HCT116 (cell line): ENCODE data around the gene PRLR. TPM values are rescaled to one million over a fixed set of nuclear protein-coding genes. Genes with fewer than 3 reads are reported as not detected.
"Not testable (repeated sequence)": the region's sequence is repeated elsewhere in the genome, so short reads cannot be mapped to it uniquely, and the experiment has no call there.

Experiments used
- ATAC-seq: fragments of 200-7000 bp; cut with Tn5 transposase; 2 replicates; pipeline ENCODE4 v1.9.1; 2020; ENCODE audit warnings: mild to moderate bottlenecking, moderate library complexity
- BruUV-seq: library from RNA; stranded (reverse); fragments of 400-500 nt; replicated peaks from 2 replicates; lab custom pipeline; 2021; lab: Mats Ljungman, UMichigan
- CTCF ChIA-PET: fragments of 300-600 bp; sonication (Branson Sonifier 250); formaldehyde crosslinking; loops from one replicate; lab custom pipeline; 2021; ENCODE audit warnings: antibody characterized with exemption; lab: Charles Lee
- POLR2A ChIA-PET: fragments of 300-600, 350-600 bp; sonication (Branson Sonifier 250); formaldehyde crosslinking; loops from one replicate; lab custom pipeline; 2021; ENCODE audit warnings: antibody characterized with exemption; lab: Charles Lee
- RAD21 ChIA-PET, 2 experiments: fragments of 300-600 bp; sonication (Branson Sonifier 250); formaldehyde crosslinking; loops; one replicate each; lab custom pipeline; 2023; ENCODE audit warnings: low total read pairs in 2 of 2; ENCODE audit not compliant: uncharacterized antibody in 2 of 2, unreplicated experiment in 2 of 2, low non-redundant PET in 1 of 2; lab: Charles Lee
- DNase-seq: peaks from one replicate; pipeline ENCODE4 v3.0.0-alpha.2; 2010; ENCODE audit warnings: low read depth, low spot score
- H2AFZ ChIP-seq: fragments of 200-600 bp; shearing (Covaris generic), sonication (generic); 2 replicates; pipeline ENCODE4 v1.6.1; 2017; ENCODE audit warnings: low read depth, mixed run types, mixed read lengths, antibody characterized with exemption, low read length; ENCODE audit not compliant: poor library complexity, severe bottlenecking
- H3K27ac ChIP-seq: 2 replicates; pipeline ENCODE4 v1.5.1; 2012; ENCODE audit warnings: low read depth, low read length
- H3K27me3 ChIP-seq: fragments of 200-600 bp; sonication (generic); 2 replicates; pipeline ENCODE4 v1.6.1; 2016; ENCODE audit warnings: mixed run types, low read length, mixed read lengths; ENCODE audit not compliant: insufficient read depth
- H3K36me3 ChIP-seq, 2 experiments: fragments of 200-500 bp in 1 of 2; fragments of 200-600 bp in 1 of 2; sonication (Bioruptor generic) in 1 of 2; sonication (generic) in 1 of 2; 2 replicates each; pipeline versions ENCODE4 v1.5.1 to v1.6.1; 2014 to 2016; ENCODE audit warnings: low read length in 2 of 2, inconsistent platforms in 1 of 2, mixed read lengths in 1 of 2, mixed run types in 1 of 2; ENCODE audit not compliant: insufficient read depth in 2 of 2, control insufficient read depth in 1 of 2
- H3K4me1 ChIP-seq, 2 experiments: fragments of 200-600 bp in 1 of 2; sonication (generic) in 1 of 2; 2 replicates each; pipeline versions ENCODE4 v1.5.1 to v1.6.1; 2012 to 2017; ENCODE audit warnings: low read length in 2 of 2, inconsistent platforms in 1 of 2, mild to moderate bottlenecking in 1 of 2, mixed read lengths in 1 of 2, mixed run types in 1 of 2, moderate library complexity in 1 of 2; ENCODE audit not compliant: insufficient read depth in 2 of 2, control insufficient read depth in 1 of 2
- H3K4me2 ChIP-seq: fragments of 200-600 bp; sonication (generic); 2 replicates; pipeline ENCODE4 v1.6.1; 2017; ENCODE audit warnings: mixed run types, low read length, mixed read lengths
- H3K4me3 ChIP-seq, 2 experiments: fragments of 200-600 bp in 1 of 2; sonication (generic) in 1 of 2; replicated peaks in 1 of 2; 2 replicates each; pipeline ENCODE4 v1.5.1; 2011 to 2016; ENCODE audit warnings: low read length in 2 of 2, control low read depth in 1 of 2, low read depth in 1 of 2, mild to moderate bottlenecking in 1 of 2, mixed read lengths in 1 of 2, mixed run types in 1 of 2
- H3K79me2 ChIP-seq: fragments of 200-600 bp; sonication (generic); 2 replicates; pipeline ENCODE4 v1.6.1; 2017; ENCODE audit warnings: mild to moderate bottlenecking, mixed run types, low read length, moderate library complexity, mixed read lengths; ENCODE audit not compliant: insufficient read depth
- H3K9ac ChIP-seq: fragments of 200-600 bp; sonication (generic); 2 replicates; pipeline ENCODE4 v1.6.1; 2016; ENCODE audit warnings: low read length, mixed read lengths
- H3K9me2 ChIP-seq: fragments of 200-600 bp; sonication (generic), shearing (Covaris generic); 2 replicates; pipeline ENCODE4 v1.6.1; 2017; ENCODE audit warnings: mixed run types, mild to moderate bottlenecking, moderate library complexity; ENCODE audit not compliant: insufficient read depth
- H3K9me3 ChIP-seq, 2 experiments: fragments of 200-500 bp in 1 of 2; fragments of 200-600 bp in 1 of 2; sonication (Bioruptor generic) in 1 of 2; sonication (generic) in 1 of 2; 2 replicates each; pipeline ENCODE4 v1.6.1; 2014 to 2017; ENCODE audit warnings: low read length in 2 of 2, mixed read lengths in 2 of 2, inconsistent platforms in 1 of 2, low read depth in 1 of 2, mild to moderate bottlenecking in 1 of 2, mixed run types in 1 of 2, moderate library complexity in 1 of 2; ENCODE audit not compliant: control insufficient read depth in 1 of 2, insufficient read depth in 1 of 2
- H4K20me1 ChIP-seq: fragments of 200-600 bp; sonication (generic), shearing (Covaris generic); 2 replicates; pipeline ENCODE4 v1.6.1; 2017; ENCODE audit warnings: mixed run types, mild to moderate bottlenecking, moderate library complexity; ENCODE audit not compliant: insufficient read depth
- CBX3 ChIP-seq: IDR thresholded peaks from 2 replicates; pipeline ENCODE4 v1.6.1; 2012; ENCODE audit warnings: low read depth
- CEBPB ChIP-seq: IDR thresholded peaks from 2 replicates; pipeline ENCODE4 v1.6.1; 2012; ENCODE audit warnings: low read depth
- FOSL1 ChIP-seq: IDR thresholded peaks from 2 replicates; pipeline ENCODE4 v1.6.1; 2012; ENCODE audit warnings: low read depth
- JUND ChIP-seq: IDR thresholded peaks from 2 replicates; pipeline ENCODE4 v1.6.1; 2012
- POLR2A ChIP-seq: IDR thresholded peaks from 2 replicates; pipeline ENCODE4 v1.7.0; 2011; ENCODE audit warnings: borderline replicate concordance; ENCODE audit not compliant: insufficient read depth, insufficient read length; ENCODE audit errors: extremely low read depth
- POLR2AphosphoS5 ChIP-seq: IDR thresholded peaks from 2 replicates; pipeline ENCODE4 v1.6.1; 2011; ENCODE audit warnings: mild to moderate bottlenecking, low read depth, low read length, moderate library complexity
- TCF7L2 ChIP-seq: IDR thresholded peaks from 2 replicates; pipeline ENCODE4 v1.7.0; 2011; ENCODE audit warnings: borderline replicate concordance, inconsistent platforms; ENCODE audit not compliant: insufficient read depth, insufficient read length; ENCODE audit errors: extremely low read depth
- YY1 ChIP-seq: IDR thresholded peaks from 2 replicates; pipeline ENCODE4 v1.6.1; 2011; ENCODE audit warnings: low read length, low read depth, moderate library complexity, mild to moderate bottlenecking; ENCODE audit not compliant: insufficient replicate concordance; ENCODE audit errors: extremely low read depth
- ZBTB33 ChIP-seq: IDR thresholded peaks from 2 replicates; pipeline ENCODE4 v1.6.1; 2011; ENCODE audit warnings: mild to moderate bottlenecking, low read length, moderate library complexity; ENCODE audit not compliant: insufficient replicate concordance; ENCODE audit errors: extremely low read depth
- ZFX ChIP-seq: fragments of 450-650 bp; IDR thresholded peaks from 2 replicates; pipeline ENCODE4 v1.6.1; 2017
- ZNF274 ChIP-seq: fragments of 200-500 bp; sonication (Bioruptor generic); IDR thresholded peaks from 2 replicates; pipeline ENCODE4 v1.6.1; 2014; ENCODE audit warnings: mild to moderate bottlenecking, low read depth, low read length, inconsistent platforms
- intact Hi-C: fragments of 100-400 bp; cut with micrococcal nuclease; formaldehyde crosslinking; loops from 2 replicates; pipeline ENCODE4 v1.10.0; 2022
- total RNA-seq: library from RNA; stranded (reverse); gene quantifications from one replicate; pipeline ENCODE4 v1.2.1, GENCODE V29; 2021; ENCODE audit not compliant: unreplicated experiment
- TF ChIP-seq, protein P1 (sequence below): IDR thresholded peaks from 2 replicates; pipeline ENCODE4 v1.6.1; 2012; ENCODE audit warnings: low read depth

Gene PRLR
- total RNA-seq, 1 experiment from 2014 or later, result 0.10 TPM

- H2AFZ ChIP-seq, result no peak overlapping the region
- TF ChIP-seq YY1 (no peak), POLR2A (no peak), ZNF274 (no peak), JUND (no peak), TCF7L2 (no peak), FOSL1 (no peak), ZBTB33 (no peak), CBX3 (no peak), CEBPB (no peak), ZFX (no peak), POLR2AphosphoS5 (no peak)
- TF ChIP-seq, protein P1, sequence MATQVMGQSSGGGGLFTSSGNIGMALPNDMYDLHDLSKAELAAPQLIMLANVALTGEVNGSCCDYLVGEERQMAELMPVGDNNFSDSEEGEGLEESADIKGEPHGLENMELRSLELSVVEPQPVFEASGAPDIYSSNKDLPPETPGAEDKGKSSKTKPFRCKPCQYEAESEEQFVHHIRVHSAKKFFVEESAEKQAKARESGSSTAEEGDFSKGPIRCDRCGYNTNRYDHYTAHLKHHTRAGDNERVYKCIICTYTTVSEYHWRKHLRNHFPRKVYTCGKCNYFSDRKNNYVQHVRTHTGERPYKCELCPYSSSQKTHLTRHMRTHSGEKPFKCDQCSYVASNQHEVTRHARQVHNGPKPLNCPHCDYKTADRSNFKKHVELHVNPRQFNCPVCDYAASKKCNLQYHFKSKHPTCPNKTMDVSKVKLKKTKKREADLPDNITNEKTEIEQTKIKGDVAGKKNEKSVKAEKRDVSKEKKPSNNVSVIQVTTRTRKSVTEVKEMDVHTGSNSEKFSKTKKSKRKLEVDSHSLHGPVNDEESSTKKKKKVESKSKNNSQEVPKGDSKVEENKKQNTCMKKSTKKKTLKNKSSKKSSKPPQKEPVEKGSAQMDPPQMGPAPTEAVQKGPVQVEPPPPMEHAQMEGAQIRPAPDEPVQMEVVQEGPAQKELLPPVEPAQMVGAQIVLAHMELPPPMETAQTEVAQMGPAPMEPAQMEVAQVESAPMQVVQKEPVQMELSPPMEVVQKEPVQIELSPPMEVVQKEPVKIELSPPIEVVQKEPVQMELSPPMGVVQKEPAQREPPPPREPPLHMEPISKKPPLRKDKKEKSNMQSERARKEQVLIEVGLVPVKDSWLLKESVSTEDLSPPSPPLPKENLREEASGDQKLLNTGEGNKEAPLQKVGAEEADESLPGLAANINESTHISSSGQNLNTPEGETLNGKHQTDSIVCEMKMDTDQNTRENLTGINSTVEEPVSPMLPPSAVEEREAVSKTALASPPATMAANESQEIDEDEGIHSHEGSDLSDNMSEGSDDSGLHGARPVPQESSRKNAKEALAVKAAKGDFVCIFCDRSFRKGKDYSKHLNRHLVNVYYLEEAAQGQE, result no peak
- TF ChIP-seq, all 23 proteins: peak for 0
- ATAC-seq, result no peak
- POLR2A ChIA-PET, result no interaction called here
- intact Hi-C loops, result no loop called here
- no peak for DNase-seq
- Histone ChIP-seq H3K9me3 (no peaks in the 10 kb centered on the region), H3K4me2 (no peak overlapping the region), H3K27me3 (peaks cover 49% of the 10 kb centered on the region), H3K27ac (no peak overlapping the region), H4K20me1 (no peaks in the 10 kb centered on the region), H3K4me1 (no peaks in the 10 kb centered on the region), H3K9ac (no peak overlapping the region), H3K4me3 (no peak overlapping the region), H3K9me2 (no peaks in the 10 kb centered on the region), H3K79me2 (no peaks in the 10 kb centered on the region), H3K36me3 (no peaks in the 10 kb centered on the region)
- RAD21 ChIA-PET, result no interaction called here
- BruUV-seq, result no TSS peak
- CTCF ChIA-PET, result interaction anchor here (1.4 kb wide), 1 partner anchor 10 kb away, joined by 3 read pairs; no protein-coding TSS in a partner anchor
Measured at GRCh38 chr5:35192506-35192905, 37.8 kb downstream of the PRLR start.

GRCh38 chr5:35189801-35190200, 40.5 kb downstream of the PRLR start:
- DNase-seq, H3K79me2 ChIP-seq, H4K20me1 ChIP-seq, H3K9me3 ChIP-seq, intact Hi-C loops, H3K4me2 ChIP-seq, H2AFZ ChIP-seq, ATAC-seq, H3K9me2 ChIP-seq, H3K36me3 ChIP-seq, H3K27ac ChIP-seq, BruUV-seq, H3K4me3 ChIP-seq, H3K9ac ChIP-seq, CTCF ChIA-PET, RAD21 ChIA-PET, H3K4me1 ChIP-seq, POLR2A ChIA-PET: not testable (repeated sequence)
- peaks cover 38% of the 10 kb centered on the region for H3K27me3 ChIP-seq
